Measurements from ENCODE around the gene TCOF1.
"Not testable (repeated sequence)": the region's sequence is repeated elsewhere in the genome, so short reads cannot be mapped to it uniquely, and the experiment has no call there.

TCOF1 gene

GRCh38 chr5:150406723-150407095 is 49.2 kb downstream of the TCOF1 start:
- no peak for DNase-seq

- DNase-seq = no peak
These were observed 49.7 kb downstream of the TCOF1 start for GRCh38 chr5:150407096-150407720.

- DNase-seq = no peak
These were observed 50.9 kb downstream of the TCOF1 start for GRCh38 chr5:150408231-150408943.

- DNase-seq = peak; percentile 60
These were observed 52.4 kb downstream of the TCOF1 start for GRCh38 chr5:150409638-150410523.

- DNase-seq = peak; percentile 12
These were observed 53.2 kb downstream of the TCOF1 start for GRCh38 chr5:150410524-150411244.

- no peak for DNase-seq
These were observed 53.9 kb downstream of the TCOF1 start for GRCh38 chr5:150411245-150411979.

GRCh38 chr5:150412319-150413175 is 55.0 kb downstream of the TCOF1 start, which contains the start of gene CD74:
Gene CD74, minus strand, starts transcription at chr5:150412910. Its CDS starts 161 bp downstream, at chr5:150412749.
- no peak for DNase-seq

GRCh38 chr5:150413176-150413901 is 55.8 kb downstream of the TCOF1 start:
- no peak for DNase-seq

GRCh38 chr5:150413902-150414790 is 56.6 kb downstream of the TCOF1 start:
- DNase-seq = not testable (repeated sequence)

- DNase-seq = no peak
These were observed 62.3 kb downstream of the TCOF1 start for GRCh38 chr5:150419630-150420270.

GRCh38 chr5:150422075-150422474 is 64.6 kb downstream of the TCOF1 start:
- no peak for DNase-seq

GRCh38 chr5:150422758-150423157 is 65.3 kb downstream of the TCOF1 start:
- no peak for DNase-seq

- not testable (repeated sequence) for DNase-seq
These were observed 68.7 kb downstream of the TCOF1 start for GRCh38 chr5:150426165-150426564.

- DNase-seq = no peak
These were observed 70.8 kb downstream of the TCOF1 start for GRCh38 chr5:150428106-150428876.

GRCh38 chr5:150428978-150429377 is 71.5 kb downstream of the TCOF1 start:
- DNase-seq = no peak

GRCh38 chr5:150429410-150429873 is 71.9 kb downstream of the TCOF1 start:
- DNase-seq = no peak

GRCh38 chr5:150431048-150431447 is 73.6 kb downstream of the TCOF1 start:
- no peak for DNase-seq

GRCh38 chr5:150431574-150431973 is 74.1 kb downstream of the TCOF1 start:
- no peak for DNase-seq

Measured in NCI-H1092 treated with DMSO at 0.1 percent for 48 hours (cell line).